Astrocyte of the spinal cord (primary cell): ENCODE results near the gene ACTRT2.

Experiments used
- DNase-seq: peaks from one replicate; pipeline ENCODE4 v3.0.0; 2011; ENCODE audit warnings: low read depth, low spot score
- H3K4me3 ChIP-seq: 2 replicates; pipeline ENCODE4 v1.5.1; 2011; ENCODE audit warnings: low read depth, mild to moderate bottlenecking, low read length, moderate library complexity
- in situ Hi-C: cut with HindIII; loops from 2 replicates; pipeline ENCODE4 v1.10.0; 2017; ENCODE audit warnings: low sequenced_read_pairs
- TF ChIP-seq, protein P1 (sequence below): IDR thresholded peaks from 2 replicates; pipeline ENCODE4 v1.5.1; 2012; ENCODE audit warnings: low read depth, mild to moderate bottlenecking, low read length, inconsistent platforms

ACTRT2 gene

DNA sequence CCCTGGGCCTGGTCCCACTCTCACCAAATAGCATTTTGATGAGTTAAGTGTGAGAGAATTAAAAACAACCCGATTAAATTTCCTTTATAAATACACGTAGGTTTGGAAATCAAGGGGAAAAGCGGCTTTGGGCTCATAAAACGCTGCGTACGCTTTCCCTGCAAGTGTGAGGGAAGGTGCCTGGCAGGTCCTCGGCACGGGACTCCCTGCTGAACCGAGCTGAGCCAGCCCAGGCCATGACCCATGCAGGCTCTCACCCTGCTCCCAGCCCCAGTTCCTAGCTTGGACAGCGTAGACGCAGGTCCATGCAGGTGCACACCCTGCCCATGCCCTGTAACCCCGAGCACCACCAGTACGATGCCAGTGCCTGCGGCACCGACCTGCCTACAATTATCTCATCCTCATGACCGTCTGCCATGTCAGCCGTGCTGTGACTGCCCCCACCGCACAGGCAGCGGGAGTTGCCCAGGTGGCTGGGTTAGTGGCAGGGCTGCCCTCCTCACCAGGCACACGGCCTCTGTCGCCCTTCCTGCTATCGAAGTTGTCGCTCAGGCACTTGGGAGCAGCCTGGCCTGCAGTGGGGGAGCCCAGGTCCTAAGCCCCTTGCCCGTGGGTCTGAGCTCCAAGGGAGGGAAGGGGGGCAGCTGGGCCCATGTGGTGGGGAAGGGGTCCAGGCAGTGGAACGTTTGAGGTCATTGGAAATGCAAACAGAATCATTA is 41.0 kb upstream of the ACTRT2 start:
- in situ Hi-C loops = no loop called here
- DNase-seq = no peak
- TF ChIP-seq, protein P1, sequence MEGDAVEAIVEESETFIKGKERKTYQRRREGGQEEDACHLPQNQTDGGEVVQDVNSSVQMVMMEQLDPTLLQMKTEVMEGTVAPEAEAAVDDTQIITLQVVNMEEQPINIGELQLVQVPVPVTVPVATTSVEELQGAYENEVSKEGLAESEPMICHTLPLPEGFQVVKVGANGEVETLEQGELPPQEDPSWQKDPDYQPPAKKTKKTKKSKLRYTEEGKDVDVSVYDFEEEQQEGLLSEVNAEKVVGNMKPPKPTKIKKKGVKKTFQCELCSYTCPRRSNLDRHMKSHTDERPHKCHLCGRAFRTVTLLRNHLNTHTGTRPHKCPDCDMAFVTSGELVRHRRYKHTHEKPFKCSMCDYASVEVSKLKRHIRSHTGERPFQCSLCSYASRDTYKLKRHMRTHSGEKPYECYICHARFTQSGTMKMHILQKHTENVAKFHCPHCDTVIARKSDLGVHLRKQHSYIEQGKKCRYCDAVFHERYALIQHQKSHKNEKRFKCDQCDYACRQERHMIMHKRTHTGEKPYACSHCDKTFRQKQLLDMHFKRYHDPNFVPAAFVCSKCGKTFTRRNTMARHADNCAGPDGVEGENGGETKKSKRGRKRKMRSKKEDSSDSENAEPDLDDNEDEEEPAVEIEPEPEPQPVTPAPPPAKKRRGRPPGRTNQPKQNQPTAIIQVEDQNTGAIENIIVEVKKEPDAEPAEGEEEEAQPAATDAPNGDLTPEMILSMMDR = no peak
- H3K4me3 ChIP-seq = no peak overlapping the region

DNA sequence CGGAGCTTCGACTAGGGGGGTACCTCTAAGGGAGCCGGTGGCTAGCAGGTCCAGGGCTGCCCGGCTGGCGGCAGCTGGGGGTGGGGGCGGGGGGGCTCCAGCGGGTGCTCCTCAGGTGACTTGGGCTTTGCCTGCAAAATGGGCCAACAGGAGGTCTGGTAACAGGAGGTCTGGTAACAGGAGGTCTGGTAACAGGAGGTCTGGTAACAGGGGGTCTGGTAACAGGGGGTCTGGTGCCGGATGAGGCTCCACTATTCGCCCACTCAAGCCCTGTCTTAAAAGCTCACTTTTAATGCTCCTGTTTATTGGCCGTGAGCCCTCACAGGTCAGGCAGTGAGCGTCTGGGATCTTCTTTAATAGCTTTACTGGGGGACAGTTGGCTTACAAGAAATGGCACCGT is 40.4 kb upstream of the ACTRT2 start:
- TF ChIP-seq, protein P1 = no peak
- no peak overlapping the region for H3K4me3 ChIP-seq
- no peak for DNase-seq
- in situ Hi-C loops = no loop called here

DNA sequence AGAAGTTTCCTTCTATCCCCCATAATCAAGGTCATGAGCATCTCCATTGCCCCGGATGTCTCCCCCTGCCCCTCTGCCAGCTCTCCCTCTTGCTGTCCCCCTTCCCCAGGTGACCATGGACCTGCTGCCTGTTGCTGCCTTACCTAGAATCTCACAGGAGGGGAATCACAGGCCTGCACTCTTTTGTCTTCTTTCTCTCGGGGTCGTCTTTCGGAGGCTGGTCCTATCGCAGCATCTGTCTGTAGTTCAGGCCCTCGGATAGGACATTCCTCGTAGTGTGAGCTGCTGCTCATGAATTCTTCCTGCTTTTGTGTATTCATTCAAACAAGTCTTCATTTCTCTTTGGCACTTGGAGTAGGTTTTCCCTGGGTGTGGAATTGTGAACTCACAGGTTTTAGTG is 39.9 kb upstream of the ACTRT2 start:
- no peak overlapping the region for H3K4me3 ChIP-seq
- in situ Hi-C loops = no loop called here
- TF ChIP-seq, protein P1 = no peak
- no peak for DNase-seq

DNA sequence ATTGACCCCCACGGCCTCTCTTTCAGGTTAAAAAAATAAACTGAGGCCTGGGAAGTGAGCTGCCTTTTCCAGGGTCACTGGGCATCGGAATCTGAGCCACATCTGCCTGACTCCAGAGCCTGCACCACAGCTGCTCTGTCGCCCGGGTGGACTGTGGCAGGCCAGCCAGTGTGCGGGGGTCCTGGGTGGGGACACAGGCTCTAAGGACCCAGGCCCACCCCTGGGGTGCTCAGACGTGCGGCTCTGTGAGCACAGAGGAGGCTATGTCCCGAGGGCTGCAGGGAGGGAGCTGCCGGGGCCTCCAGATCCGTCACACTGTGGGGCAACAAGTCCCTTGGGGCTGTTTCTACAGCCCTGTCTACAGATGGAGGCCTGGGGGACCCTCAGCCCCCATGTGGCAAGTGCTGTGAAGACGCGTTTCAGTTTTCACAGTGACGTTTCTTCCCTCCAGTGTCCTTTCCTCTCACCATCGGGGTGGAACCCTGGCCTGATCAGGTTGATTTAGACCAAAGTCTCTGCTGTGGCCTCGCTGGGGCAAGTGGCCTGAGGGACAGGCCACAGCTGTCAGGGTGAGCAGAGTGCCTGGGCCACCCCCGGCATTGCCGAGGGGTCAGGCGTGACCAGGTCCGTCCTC is 39.2 kb upstream of the ACTRT2 start:
- in situ Hi-C loops = no loop called here

DNA sequence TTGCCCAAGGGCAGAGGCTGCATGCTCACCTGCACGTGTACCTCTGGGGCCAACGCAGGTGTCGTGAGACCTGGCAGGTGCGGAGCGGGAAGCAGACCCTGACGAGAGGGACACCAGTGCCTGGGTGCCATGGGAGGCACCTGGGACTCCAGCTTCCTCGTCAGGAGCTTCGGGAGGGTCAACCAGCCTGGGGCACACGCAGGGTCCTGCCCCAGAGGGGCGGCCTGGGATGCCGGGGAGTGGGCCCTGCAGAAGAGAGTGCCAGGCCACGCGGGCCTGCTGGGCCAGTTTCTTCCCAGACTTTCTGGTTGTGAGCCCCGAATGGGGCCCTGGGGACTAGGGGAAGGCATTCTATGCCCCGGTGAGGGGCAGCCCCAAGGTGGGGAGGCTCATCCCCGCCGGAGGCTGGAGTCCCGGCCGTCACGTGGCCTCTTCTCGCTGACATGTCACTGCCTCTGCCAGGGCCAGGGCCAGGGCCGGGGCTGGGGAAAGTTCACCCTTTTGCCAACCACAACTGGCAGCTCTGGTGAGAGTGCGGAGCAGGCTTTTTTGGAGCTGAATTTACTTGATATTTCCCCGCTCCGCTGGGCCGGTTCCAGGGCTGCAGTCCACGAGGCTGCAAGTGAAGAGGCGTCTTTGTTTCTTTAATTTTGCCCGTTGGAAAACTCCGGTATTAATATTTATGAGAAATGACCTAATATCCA is 38.5 kb upstream of the ACTRT2 start:
- no peak for DNase-seq
- TF ChIP-seq, protein P1 = no peak
- no peak overlapping the region for H3K4me3 ChIP-seq
- in situ Hi-C loops = no loop called here

More for the DNA sequence above, 39.2 kb upstream of the ACTRT2 start:
- H3K4me3 ChIP-seq = no peak overlapping the region
- no peak for DNase-seq
- TF ChIP-seq, protein P1 = no peak

DNA sequence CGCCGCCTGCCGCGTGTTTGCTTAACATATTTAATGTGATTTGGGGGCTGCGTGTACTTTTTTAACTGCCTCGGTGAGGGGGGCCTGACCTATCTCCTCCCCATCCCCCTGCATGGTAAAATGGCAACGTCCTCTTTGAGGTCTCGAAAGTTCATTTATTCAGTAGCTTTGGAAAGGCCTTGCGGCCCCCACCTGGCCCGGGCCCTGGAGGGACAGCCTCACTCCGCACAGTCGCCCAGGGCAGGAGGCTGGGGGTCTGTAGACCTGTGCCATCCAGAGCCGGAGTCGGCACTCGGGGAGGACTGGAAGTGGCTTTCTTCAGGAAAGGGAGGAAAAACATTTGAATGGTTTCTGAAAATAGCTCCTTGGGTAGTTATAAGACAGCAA is 38.0 kb upstream of the ACTRT2 start:
- no peak for DNase-seq
- in situ Hi-C loops = no loop called here
- H3K4me3 ChIP-seq = no peak overlapping the region
- TF ChIP-seq, protein P1 = no peak
